SK-N-MC (cell line): ENCODE results near the gene AHCYL1.

ENCODE experiments used
- EZH2 ChIP-seq: fragments of 200-600 bp; sonication (generic); IDR thresholded peaks from one replicate; pipeline ENCODE4 v1.6.1; 2017; ENCODE audit warnings: antibody characterized with exemption
- POLR2AphosphoS5 ChIP-seq: IDR thresholded peaks from 2 replicates; pipeline ENCODE4 v1.6.1; 2012; ENCODE audit warnings: mild to moderate bottlenecking, low read depth, low read length, borderline replicate concordance

DNA sequence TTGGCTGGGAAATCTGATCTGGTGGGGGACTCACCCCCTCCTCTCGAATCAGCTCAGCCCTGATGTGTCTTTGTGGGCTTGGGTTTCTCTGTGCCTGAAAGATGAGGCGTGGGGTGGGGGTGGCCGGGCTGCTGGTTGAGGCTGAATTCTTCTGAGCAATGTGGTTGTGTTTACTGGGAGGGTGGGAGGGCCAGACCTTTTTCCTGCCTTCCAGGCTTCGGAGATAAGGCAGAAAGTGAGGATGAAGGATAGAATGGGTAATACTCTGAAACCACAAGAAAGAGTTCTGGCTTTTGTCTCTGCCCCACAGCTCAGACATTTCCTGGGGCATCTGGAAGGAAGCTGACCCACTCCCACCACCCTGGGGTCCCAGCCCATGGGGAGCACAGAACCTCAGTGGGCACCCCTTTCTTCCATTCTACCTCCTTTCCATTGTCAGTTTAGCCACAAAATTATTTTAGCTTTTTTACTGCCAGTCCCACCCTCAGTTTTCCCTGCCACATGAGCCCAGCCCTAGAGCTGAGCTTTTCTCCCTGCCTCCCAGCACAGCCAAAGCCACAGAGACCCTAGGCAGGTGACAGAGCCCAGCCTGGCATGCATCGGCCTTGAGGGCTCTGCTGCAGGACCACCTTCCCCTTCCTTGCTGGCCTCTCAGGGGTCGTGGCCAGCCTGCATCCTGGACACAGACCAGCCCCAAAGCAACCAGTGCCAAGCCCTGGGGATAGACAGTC, 74.7 kb downstream of the AHCYL1 start:
- TF ChIP-seq POLR2AphosphoS5: no peak
- no peak for TF ChIP-seq EZH2
